LHCN-M2 (cell line): Measurements from ENCODE around the gene TACC2. TPM values are rescaled to one million over a fixed set of nuclear protein-coding genes. Genes with fewer than 3 reads are reported as not detected.
A peak's percentile ranks its signal among the peaks of the same experiment; 100 is the strongest.
"Not testable (repeated sequence)": the region's sequence is repeated elsewhere in the genome, so short reads cannot be mapped to it uniquely, and the experiment has no call there.

Experiments used
- DNase-seq: peaks from one replicate; pipeline ENCODE4 v3.0.0-alpha.2; 2012; ENCODE audit warnings: low read depth
- total RNA-seq: library from RNA; depleted of rRNA; stranded (reverse); fragments of >200 nt; gene quantifications from 2 replicates; pipeline ENCODE4 v1.2.3, GENCODE V29; 2014

Gene TACC2
- total RNA-seq, 1 experiment from 2014 or later: 11.3 TPM

DNA sequence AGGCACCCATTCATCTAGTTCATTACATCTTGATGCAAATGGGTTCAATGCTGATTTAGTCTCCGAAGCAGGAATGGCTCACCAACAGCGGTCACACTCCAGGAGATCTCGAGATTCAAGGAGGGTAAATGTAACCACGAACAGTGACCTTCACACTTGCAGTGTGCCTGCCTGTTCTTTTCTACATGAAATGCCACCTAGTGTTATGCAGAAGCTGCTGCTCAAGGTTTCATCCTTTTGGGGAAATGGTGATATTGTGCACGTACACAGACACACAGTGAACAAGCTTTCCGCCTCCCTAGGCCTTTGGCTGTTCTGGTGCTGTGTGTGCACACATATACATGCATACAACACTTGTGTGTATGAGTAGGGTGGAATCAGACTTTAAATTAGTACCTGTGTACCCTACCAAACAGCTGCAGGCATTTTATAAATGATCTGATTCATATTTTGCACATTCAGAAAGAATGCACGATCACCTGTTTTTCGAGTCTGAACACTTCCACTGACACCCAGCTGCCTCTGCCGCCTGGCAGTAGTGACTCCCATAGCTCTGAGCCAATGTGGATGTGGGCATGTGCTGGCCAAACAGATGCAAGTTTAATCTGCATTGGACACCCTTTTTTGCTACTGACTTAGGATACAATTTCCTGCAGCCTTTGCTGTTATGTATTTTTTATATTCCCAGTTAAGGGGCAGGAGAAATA lies 100.5 kb downstream of the TACC2 start:
- peak; percentile 88 for DNase-seq

DNA sequence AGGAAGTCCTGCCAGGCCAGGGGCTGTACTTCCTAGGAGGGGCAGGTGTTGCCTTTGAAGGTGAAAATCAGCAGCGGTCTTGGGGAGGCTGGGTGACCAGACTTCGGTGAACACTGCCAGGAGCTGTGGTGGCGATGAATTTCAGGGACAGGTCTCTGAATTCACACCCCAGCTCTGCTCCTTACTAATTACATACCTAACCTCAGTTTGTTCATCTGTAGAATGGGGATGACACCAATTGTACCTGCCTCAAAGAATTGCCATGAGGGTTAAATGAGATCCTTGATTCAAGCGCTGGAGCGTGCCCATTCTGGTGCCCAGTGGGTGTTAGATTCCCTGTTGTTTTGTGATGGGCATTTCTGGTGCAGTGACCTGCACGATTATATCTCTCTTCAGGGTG lies 102.8 kb downstream of the TACC2 start:
- no peak for DNase-seq

DNA sequence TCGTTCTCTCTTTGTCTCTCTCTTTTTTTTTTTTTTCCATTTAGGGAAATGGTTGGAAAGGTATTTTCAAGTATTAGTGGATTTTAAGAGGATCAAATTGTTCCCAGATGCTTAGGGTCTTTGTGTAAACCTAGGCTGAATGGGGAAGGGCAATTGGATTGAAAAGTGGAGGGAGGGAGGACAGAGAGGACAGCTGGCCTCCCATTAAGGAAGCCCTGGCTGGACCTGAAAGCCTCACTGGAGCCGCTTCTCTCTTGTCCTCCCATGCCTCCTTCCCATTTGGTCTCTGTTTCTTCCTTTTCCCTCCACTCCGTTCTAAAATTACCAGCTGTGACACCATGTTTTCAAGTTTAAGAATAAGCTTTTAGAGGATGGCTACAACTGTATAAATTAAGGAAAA lies 104.1 kb downstream of the TACC2 start:
- no peak for DNase-seq

DNA sequence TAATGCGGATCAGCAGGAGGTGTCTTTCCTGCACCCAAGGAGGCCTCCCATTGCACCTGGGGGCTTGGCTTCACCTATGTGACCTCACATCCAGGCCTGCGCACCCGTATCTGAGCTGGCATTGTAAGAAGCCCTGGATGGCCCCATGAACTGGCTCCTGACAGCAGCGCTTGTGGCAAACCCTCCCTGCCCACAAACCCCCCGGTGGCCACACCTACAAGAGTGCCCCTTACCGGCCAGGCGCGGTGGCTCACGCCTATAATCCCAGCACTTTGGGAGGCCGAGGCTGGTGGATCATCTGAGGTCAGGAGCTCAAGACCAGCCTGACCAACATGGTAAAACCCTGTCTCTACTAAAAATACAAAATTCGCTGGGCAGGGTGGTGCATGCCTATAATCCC lies 107.2 kb downstream of the TACC2 start:
- not testable (repeated sequence) for DNase-seq

DNA sequence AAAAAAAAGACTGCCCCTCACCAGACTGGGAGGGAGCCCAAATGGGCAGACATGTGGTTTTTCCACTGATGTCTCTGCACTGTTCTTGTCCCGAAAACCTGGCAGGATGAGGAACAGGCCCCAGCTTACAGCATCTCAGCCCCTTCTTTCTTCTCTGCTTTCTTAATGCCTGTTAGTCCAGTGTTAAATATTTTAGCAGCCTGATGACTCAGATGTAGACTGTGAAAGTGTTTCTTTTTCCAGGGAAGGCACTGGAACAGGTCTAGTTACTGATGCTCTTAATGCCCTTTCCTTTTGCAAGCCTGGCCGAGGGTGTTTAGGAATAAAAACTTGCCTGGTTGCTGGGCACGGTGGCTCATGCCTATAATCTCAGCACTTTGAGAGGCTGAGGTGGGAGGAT lies 107.7 kb downstream of the TACC2 start:
- DNase-seq: no peak

DNA sequence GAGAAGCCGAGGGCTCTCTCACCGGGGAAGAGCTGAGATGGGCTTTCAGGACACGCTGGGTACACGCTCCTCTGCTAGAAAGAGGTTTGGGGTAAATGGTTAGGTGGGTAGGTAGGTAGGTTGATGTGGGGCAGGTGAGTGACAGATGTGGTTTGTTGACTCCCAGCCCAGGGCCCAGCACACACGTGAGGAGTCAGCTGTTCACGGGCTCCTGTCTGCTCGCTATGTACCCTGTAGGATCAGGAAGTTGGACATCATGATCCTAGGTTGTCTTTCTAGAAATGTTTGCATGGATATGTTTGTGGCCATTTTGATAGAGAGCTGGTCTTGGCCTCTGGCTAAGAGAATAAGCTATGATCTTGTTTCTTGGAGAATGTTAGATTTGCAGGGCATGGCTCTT lies 109.0 kb downstream of the TACC2 start:
- no peak for DNase-seq

DNA sequence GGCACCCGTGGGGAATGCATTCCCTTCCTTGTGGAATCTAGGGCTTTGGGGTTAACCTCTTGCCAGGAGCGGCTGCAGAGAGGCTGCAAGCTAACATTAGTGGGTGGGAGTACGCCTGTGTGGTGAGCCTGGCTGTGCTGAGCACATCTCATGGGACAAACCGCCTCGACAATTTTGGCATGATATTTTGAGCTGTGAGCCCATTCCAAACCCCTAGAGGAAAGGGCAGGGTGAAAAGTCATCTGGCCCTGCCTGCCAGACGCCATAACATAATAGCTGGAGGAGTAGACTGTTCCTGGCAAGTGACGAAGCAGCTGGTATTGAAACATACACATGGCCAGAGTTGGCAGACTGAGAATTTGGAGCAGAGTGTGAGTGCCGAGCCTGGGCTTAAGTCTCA lies 110.0 kb downstream of the TACC2 start:
- peak; percentile 21 for DNase-seq

DNA sequence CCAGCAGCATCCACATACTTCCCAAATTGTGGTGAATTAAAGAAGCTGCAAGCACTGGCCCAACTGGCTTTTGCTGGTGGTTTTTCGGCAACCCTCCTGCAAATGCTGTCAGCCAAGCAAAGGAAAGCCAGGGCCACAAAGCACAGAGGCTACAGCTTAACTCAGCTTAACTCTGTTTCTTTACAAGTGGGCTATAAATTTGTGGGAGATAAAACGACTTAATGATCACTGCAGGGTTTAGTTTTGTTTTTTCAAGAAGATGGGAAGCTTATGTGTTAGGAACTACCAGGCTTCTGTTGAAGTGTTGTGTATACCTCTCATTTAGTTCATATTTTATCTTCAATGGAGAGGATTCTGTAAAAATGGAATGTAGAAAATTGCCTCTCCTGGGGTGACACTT lies 110.6 kb downstream of the TACC2 start:
- DNase-seq: no peak

DNA sequence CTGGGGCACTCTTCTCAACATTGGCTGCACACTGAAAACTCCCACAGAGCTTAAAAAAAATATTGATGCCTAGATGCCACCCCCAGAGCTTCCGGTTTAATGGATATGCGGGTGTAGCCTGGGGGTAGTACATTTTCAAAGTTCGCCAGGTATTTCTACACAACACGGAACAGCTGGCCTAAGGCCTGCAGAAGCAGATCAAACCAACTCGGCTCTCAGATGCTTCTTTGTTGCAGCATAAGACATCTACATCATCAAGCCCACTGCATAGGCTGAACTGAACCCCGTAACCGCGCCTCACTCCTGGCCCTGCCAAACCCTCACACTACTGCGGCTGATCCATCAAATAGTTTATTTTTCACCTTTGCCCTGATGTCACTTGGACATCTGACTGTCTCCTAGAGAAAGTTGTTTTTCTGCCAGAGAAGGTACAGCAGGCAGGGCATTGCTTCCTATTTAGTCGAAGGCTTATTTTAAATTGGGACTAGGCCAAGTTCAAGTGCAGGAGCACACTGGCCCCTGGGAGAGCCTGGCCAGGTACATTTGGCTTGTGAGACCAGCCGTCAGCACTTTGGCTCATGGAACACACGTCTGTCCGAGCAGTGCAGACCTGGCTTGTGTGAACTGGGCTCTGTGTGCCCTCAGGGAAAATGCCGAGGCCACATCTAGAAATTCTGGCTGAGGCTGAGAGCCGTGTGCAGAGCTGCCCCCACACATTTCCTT lies 113.3 kb downstream of the TACC2 start:
- no peak for DNase-seq

DNA sequence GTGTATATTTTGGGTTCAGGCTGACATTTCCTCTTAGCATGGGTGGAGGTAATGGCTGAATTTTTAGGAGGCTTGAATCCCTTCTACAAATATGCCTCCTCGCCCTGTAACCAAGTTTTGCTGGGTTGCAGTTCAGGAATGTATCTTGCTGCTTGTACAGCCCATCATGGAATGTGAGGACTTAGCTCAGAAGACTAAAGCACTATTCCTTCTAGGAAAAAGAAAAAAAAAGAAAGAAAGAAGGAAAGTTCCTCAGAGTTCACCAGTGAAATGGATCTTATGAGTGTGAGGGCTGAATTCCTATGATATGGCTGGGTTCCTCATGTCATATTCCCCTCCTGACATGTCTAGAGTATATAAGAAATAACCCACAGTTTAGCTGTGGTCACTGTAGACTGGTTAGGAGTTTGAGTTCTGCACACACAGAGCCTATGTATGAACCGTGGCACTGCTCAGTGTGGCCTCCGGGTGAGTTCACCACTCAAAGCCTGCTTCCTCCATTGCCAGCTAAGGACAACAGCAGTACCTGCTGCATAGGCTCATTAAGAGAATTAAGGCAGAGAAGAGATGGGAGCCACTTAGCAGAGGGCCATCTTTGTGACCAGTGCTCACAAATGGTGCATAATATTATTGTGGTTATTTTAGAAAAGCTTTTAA lies 114.0 kb downstream of the TACC2 start:
- DNase-seq: no peak

DNA sequence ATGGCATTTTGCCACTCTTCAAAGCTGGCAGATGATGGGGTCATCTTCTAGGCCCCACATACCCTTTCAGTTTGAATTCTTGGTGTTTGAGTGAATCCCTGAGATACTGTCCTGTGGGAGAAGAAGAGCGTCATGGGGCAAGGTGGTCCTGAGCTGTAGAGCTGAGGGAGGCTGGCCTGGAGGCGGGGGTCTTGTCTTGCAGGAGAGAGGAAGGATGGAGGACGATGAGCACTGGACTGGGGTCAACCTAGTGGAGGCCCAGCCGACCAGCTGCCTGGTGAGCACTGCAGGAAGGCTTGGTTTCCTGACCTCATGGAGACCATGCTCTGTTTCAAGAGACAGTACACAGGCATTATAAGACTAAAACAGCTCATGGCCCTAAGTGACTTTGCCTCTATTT lies 114.6 kb downstream of the TACC2 start:
- no peak for DNase-seq

DNA sequence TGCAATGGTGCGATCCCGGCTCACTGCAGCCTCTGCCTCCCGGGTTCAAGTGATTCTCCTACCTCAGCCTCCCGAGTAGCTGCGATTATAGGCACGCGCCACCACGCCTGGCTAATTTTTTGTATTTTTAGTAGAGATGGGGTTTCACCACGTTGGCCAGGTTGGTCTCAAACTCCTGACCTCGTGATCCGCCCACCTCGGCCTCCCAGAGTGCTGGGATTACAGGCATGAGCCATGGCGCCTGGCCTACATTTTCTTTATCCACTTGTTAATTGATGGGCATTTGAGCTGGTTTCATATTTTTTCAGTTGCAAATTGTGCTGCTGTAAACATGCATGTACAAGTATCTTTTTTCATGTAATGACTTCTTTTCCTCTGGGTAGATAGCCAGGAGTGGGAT lies 119.8 kb downstream of the TACC2 start:
- not testable (repeated sequence) for DNase-seq

DNA sequence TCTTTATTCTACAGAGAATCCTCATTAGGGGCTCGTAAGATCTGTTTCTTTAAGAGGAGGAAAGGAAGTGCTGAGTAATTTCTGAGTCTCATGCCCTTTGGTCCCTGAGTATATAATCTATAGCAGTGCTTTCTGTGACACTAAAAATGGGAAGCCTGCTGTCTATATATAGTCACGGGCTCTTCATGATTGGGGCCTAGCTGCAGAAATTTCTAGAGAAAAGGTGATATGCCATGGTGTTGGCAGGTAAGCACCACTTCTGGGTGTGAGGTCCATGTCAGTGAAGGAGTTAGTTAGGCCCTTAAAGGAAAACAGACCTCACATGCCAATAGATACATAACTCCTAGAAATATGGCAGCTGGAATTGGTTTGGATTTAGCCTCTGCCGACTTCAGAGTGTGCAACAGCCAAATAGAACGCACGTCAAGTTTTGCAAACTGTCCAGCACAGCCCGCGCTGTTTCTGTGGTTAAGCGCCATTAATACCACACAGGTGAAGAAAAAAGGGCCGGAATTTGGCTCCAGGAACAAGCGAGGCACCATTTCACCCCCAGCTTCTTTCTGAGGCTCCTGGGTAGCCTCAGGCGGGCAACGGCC lies 123.2 kb downstream of the TACC2 start:
- peak; percentile 23 for DNase-seq

DNA sequence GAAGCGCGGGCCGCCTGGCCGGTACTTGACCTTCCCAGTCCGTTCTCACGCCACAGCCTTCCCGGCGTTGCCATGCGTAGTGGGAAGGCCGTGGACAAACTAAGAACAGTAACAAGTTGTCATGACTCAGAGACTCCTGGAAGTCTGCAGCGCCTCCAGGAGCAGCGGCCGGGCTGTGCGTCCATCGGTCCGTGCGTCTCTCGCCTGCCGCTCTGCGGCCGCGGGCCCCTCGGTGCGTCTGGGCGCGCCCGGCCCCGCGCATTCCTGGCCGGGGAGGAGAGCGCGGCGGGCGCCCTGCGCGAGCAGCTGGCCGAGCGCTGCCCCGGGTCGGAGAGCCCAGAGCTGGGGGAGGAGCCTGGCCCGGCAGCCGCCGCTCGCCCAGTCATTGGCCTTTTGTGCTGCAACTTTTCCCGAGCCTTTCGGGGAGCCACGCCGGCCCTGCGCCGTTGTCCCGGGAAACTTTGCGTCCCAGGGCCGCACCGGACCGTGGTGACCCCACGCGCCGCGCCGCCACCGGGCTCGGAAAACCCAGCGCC lies 123.7 kb downstream of the TACC2 start:
- DNase-seq: peak; percentile 95

DNA sequence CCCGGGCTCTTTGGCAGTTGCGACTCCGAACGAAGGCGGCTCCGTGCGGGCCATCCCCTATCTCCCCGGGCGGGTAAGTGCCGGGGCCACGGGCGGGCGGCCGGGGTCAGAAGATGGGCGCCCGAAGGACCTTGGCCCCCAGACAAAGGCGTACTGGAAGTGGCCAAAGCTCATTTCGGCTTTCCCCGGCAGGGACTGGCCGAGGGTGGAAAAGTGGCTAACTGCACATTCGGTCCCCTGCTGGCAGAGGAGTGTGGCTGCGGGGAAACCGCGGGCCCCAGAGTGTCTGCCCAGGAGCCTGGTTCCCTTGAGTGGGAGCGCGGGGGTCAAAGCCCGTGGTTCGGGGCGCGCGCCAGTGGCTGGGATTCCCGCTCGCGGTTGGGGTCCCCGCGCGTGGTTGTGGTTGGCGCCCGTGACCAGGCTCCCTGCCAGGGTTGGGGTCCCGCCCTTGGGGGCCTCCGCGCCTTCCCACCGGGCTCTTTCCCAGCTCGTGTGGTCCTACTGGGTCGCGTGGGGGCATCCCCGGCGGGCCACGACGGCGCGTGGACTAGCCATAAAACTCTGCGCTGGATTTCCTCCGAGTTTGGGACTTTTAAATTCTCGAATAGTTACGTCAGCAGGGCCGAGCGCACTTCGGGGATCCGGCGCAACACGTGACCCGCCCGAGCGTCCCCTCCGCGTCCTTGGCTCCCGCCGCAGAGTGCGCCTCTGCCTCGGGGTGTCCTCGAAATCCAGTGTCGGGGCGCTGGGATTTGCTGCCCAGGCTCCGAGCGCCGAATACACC lies 124.4 kb downstream of the TACC2 start:
- DNase-seq: peak; percentile 80

DNA sequence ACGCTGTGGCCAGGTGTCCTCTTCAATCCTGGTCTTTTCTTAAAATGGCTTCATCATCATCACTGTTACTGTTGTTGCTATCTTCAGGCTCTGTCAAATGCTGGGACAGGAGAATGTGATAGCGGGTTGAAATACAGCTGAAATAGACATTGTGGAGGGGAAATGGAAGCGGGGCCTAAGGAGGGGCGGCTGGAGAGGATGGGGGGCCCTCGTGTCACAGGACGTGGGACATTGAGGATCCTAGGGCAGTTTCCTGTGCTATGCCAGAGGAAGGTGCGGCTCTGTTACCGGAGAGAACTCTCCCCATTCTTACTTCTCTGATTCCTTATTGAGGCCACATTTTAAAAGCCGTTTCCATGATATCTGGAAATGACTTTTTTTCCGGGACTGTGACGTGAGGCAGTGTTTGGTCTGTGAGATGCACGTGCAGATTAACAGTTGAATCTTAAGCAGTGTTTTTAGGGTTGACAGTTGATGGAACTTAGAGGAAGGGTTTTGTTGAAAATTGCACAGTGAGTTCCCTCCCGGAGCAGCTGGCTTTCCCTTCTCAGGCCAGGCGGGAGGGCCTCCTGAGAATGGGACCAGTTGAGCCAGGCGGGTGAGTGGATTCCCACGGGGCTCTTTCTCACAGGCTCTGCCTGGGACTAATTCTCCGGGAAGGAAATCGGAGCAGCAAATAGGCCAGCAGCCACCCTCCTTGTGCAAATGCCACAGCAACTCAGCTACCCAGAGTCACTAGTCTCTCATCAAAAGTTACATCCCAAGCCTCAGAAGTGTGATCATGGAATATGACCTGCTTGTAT lies 125.2 kb downstream of the TACC2 start:
- no peak for DNase-seq

DNA sequence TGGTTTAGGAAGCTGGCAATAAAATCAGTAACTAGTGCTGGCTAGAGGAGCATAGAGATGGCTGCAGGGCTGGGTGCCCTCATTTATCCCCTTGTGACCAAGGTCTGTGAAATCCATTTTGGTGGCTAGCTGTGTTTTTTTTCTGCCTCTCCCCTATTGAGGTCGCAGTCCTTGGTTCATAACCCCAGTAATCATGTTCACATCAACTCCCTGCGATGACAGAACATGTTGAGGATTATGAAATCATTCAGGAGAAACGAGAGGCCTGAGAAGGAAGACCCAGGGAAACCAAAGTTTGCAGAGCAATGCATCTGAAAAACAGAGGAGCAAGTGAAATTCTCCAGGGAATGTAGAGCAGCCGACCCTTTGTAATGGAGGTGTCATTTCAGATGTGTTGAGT lies 126.9 kb downstream of the TACC2 start:
- DNase-seq: no peak

DNA sequence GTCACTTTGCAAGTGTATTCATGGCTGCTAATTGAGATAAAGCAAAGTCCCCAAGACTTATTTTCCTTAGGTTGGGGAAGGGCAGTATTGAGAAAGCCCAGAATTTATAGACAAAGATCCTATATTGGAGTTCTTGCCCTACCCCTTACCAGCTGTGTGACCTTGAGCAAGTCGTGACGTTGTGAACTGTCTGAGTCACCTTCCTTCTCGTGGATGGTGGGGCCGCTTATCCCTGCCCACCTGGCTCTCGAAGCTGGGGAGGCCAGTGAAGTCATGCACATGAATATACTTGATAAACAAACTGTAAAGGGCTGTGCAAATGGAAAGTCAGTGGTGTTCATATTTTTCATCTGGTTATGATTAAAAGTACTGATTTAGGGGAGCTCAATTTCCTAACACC lies 127.4 kb downstream of the TACC2 start:
- DNase-seq: no peak

DNA sequence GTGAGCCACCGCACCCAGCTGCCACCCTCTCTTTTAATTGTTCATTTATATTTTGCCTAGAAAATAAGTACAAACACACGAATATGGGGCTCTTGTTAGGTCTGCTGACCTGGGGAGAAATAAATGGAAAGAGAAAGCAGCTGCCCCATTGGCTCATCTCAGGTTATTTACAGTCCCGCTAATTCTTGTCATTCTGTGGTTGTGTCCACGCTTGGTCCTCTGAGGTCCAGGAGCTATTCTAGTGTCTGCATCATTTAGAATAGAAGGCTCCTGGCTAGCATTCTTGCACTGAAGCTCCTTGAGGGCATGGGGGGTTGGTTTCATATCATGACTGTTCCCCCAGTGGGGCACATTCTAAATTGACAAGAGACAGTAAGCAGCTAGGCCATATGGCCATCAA lies 128.5 kb downstream of the TACC2 start:
- DNase-seq: no peak

DNA sequence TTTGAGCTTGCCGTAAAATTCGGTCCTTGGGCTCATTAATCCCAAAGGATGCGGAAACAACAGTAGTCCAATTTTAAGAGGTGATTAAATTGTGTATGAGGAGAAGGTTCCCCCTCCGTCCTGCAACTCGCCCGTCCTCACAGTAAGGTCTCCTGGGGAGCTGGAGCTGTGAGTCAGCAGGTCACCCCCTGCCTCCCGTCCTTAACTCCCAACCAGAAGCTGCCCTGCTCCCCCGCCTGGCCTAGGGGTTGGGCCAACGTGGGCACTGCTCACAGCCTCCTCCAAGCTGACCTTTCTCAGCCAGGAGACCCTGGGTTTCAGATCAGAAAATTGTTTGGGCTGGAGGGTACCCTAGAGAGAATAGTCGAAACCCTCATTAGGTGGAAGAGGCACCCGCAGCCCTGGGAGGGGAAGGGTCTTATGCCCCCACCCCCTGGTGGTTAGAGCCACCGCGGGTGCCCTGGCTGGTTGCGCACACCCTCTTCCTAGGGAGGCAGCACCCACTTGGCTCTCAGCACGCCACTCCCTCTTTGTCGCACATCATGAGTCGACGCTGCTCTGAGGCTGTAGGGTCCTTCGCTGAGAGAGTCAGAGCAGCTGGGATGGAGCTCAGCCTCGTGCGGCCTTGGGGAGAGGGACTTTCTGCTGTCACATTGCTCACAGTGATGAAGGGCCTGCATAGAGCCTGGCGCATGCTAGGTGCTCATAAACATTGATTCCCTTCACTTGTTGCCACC lies 131.2 kb downstream of the TACC2 start:
- no peak for DNase-seq
